Measurements from ENCODE around the gene ARHGEF4.
"Not testable (repeated sequence)": the region's sequence is repeated elsewhere in the genome, so short reads cannot be mapped to it uniquely, and the experiment has no call there.

Gene ARHGEF4

DNA sequence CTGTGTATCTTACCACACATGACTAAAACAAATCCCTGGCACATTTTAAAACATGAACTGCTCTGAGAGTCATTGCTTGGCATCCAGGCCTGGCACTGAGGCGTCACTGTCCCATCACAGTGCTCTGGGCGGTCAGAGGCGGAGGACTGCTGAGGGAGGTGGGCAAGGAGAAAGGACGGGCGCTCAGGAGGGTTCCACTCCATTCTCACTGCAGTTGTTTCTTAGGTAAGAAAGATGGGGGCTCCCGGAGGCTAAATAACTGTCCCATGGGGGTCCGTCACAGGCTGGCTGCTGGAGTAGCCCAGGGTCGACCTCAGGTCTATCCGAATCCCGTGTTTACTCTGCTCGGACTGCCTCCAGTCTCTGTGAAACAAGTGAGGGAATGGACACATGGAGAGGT lies 139.0 kb downstream of the ARHGEF4 start:
- no peak for DNase-seq (ENCODE audit: low spot score)

DNA sequence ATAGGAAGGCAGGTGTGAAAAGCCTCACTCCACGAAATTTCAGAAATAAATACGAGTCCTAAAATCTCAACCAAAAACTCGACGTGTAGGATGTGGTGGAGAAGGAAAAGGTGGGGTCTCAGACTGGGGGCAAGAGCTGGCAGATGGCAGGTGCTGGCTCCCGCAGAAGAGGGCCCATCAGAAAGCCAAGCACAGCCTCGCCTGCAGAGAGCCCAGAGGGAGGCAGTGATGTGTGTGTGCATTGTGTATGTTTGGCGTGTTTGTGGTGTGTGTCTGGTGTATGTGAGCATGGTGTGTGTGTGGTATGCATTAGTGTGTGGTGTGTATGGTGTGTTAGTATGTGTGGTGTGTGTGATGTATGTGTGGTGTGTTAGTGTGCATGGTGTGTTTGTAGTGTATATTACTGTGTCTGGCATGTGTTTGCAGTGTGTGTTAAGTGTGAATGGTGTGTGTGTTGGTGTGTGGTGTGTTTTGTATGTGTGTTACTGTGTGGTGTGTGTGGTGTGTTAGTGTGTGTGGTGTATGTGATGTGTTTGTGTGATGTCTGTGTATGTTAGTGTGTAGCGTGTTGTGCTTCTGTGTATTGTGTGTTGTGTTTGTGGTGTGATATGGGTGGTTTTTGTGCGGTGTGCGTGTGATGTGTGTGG lies 140.0 kb downstream of the ARHGEF4 start:
- DNase-seq (ENCODE audit: low spot score), result no peak

DNA sequence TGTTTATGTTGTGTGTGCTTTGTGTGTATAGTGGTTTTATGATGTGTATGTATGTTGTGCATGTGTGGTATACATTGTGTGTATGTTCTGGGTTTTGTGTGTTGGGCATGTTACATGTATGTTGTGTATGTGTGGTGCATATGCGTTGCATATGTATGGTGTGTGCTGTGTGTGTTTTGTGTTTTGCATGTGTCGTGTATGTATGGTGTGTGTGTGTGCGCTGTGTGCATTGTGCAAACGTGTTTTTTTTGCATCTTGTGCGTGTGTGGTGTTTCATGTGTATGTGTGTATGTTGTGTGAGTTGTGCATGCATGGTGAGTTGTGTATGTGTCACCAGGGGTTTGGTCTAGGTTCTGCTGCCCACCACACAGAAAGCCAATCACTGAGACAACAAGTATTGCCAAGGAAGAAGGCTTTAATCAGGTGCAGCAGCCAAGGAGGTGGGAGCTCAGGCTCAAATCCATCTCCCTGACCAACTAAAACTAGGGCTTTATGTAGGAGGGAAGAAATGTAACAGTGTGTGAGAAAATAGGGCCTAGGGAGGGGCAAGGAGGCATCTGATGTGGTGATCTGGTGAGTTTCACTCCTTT lies 140.8 kb downstream of the ARHGEF4 start:
- DNase-seq (ENCODE audit: low spot score), result no peak

DNA sequence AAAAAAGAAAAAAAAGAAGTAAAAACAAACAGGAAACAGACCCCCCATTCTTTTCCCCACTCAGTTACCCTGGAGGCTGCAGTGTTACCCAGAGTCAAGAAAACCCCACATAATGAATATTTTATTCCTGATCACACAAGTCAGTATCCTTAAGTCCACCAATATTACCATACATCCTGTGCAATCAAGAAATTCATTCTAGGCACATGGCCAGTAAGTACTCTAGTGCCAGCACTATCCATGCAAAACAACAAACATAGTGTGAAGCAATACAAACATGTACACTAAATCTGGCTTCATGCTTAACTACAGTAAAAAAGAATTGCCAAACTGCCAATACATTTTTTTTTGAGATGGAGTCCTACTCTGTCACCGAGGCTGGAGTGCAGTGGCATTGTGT lies 145.0 kb downstream of the ARHGEF4 start:
- DNase-seq (ENCODE audit: low spot score), result no peak

DNA sequence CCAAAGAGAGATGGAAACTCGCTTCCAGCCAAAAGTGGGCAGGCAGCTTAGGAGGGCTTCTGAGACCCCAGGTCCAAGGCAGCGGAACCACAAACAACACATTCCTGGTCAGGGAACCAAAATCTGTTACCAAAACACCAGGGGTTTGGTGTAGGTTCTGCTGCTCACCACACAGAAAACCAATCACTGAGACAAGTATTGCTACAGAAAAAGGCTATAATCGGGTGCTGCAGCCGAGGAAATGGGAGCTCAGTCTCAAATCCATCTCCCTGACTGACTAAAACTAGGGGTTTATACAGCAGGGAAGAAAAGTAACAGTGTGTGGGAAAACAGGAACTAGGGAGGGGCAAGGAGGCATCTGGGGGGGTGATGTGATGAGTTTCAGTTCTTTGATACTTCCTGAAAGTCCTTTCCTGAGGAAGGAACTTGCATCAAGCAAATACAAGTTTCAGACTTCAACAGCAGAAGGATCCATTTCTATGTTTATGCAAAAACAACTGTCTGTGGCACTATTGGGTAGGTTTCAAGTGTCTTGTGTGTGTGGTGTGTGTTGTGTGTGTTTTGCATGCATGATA lies 148.6 kb downstream of the ARHGEF4 start:
- DNase-seq (ENCODE audit: low spot score), result no peak

DNA sequence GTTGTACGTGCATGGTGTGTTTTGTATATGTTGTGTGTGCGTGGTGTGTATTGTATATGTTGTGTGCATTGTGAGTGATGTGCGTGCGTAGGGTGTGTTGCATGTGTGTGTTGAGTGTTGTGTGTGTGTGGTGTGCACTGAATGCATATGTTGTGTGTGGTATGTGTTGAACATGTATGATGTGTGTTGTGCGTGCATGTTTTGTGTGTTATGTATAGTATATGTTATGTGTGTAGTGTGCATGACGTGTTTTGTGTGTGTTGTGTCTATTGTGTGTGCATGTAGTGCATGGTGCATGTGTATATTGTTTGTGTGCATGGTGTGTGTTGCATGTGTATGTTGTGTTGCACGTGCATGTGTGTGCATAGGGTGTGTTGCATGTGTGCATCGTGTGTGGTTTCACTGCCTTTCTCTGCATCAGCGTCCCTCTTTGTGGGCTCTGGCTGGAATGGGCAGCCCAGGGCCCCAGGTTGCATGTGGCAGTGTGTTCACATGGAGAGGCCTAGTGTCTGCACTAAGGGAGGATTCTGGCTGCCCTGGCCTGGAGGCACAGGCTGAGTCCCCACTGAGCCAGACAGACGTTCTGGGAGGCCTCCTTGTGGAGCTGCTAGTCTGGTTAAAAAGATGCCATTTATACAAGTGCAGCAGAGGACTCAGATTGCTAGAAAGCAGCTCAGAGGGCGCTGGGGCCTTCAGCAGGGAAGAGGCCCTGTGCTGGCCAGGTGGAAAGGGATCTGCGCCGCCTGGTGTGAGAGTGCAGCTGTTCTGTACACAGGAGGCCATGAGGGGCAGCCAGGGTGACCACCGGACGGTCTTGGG lies 149.3 kb downstream of the ARHGEF4 start:
- no peak for DNase-seq (ENCODE audit: low spot score)

DNA sequence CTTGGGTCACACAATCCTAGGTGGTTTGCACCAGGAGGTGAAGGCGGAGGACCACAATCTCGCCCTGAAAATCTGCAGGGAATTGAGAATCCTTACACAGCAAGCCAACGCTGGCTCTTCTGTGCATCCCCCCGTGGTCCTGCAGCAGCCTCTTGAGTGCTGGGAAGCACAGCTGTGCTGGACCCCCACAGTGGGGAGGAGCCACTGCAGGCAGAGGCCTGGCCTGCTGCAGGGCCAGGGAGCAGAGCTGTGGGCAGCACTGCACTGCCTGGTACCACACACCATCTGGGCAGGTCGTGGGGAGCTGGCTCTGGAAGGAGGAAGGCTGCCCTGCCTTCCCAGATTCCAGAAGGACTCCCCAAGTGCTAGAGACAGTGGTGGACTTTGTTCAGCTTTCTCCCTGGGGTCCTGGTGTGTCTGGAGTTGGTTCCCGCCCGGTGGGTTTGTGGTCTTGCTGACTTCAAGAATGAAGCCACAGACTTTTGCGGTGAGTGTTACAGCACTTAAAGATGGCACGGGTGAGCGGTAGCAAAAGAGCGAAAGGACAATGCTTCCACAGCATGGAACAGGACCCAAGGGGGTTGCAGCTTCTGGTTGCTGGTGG lies 150.3 kb downstream of the ARHGEF4 start:
- no peak for DNase-seq (ENCODE audit: low spot score)

DNA sequence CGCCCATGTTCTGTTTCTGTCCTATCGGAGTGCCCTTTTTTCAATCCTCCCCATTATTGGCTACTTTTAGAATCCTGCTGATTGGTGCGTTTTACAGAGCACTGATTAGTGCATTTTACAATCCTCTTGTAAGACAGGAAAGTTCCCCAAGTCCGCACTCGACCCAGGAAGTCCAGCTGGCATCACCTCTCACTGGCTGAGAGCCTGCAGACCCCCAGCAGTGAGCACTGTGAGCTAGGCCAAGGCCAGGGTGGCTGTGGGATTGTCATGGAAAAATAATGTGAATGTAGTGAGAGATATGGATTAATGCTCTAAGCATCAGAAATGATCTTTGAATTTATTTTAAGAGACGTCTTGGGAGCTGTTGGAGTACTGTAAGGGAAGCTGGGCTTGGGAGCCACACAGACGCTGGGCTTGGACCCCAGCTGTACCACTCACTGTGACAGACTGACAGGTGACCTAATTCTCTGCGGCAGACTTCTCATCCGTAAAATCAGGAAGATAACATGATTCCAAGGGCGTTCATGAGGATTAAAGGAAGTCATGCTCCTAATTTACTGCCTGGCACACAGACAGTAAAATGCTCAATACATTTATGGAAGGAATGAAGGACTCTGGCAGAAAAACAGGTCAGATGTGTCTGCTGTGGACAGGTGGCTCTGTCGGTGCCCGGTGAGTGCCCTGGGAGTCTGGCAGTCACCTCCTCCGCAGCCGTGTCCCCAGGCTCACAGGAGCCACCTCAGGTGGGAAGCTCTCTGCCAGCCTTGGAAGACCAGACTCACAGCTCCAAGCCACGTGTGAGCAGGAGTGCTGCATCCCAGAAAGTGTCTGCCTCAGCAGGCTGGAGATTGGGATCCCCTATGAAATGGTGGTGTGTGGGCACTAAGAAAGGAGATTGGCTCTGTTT lies 151.1 kb downstream of the ARHGEF4 start:
- DNase-seq (ENCODE audit: low spot score), result no peak

DNA sequence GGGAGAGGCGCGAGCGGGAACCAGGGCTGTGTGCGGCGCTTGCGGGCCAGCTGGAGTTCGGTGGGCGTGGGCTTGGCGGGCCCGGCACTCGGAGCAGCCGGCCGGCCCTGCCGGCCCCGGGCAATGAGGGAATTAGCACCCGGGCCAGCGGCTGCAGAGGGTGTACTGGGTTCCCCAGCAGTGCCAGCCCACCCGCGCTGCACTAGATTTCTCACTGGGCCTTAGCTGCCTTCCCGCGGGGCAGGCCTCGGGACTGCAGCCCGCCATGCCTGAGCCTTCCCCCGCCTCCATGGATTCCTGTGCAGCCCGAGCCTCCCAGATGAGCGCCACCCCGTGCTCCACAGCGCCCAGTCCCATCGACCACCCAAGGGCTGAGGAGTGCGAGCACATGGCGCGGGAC lies 154.7 kb downstream of the ARHGEF4 start:
- not testable (repeated sequence) for DNase-seq (ENCODE audit: low spot score)

DNA sequence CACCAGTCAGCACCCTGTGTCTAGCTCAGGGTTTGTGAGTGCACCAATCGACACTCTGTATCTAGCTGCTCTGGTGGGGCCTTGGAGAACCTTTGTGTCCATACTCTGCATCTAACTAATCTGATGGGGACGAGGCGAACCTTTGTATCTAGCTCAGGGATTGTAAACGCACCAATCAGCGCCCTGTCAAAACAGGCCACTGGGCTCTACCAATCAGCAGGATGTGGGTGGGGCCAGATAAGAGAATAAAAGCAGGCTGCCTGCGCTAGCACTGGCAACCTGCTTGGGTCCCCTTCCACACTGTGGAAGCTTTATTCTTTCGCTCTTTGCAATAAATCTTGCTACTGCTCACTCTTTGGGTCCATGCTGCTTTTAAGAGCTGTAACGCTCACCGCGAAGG lies 155.3 kb downstream of the ARHGEF4 start:
- not testable (repeated sequence) for DNase-seq (ENCODE audit: low spot score)

DNA sequence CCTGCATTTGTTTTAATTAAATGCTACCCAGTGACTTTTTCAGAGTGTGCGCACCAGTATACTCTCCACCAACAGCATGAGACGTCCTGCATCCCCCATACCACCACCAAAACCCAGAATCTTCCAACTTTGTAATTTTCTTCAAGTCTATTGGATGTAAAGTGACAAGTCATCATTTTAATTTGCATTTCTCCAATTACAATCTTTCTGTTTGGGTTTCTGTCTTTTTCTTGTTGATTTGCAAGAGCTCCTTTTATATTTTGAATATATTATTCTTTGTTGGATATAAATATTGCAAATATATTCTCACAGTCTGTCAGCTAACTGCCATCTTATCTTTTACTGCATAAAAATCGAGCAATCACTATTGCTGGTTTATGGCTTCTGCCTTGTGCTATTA lies 160.0 kb downstream of the ARHGEF4 start:
- DNase-seq (ENCODE audit: low spot score), result no peak

DNA sequence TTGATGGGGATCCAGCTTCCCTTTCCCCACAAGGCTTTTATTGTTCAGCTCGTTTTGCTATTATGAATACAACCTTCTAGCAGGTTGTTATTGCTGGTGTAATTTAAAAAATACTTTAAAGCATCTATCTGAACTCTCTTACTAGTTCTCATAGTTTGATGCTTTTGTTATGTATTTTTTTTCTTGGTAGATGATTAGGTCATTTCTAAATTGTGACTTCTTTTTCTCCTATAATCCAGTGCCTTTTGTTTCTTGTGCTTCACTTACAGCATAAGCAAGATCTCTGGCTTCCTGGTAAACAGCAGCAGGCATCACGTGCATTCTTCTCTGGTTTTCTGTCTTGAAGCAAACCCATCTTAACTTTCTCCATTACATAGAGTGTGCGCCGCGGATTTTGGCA lies 160.5 kb downstream of the ARHGEF4 start:
- no peak for DNase-seq (ENCODE audit: low spot score)

DNA sequence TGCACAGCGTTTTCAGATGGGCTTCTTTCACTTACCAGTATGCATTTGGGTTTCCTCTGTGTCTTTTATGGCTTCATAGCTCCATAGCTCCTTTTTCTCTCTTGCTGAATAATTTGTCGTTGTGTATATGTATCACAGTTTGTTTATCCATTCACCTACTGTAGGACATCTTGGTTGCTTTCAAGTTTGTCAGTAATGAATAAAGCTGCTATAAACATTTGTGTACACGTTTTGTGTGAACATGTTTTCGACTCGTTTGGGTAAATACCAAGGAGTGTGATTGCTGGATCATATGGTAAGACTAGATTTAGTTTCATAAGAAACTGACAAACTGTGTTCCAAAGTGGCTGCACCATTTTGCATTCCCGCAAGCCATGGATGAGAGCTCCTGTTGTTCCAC lies 161.8 kb downstream of the ARHGEF4 start:
- no peak for DNase-seq (ENCODE audit: low spot score)

DNA sequence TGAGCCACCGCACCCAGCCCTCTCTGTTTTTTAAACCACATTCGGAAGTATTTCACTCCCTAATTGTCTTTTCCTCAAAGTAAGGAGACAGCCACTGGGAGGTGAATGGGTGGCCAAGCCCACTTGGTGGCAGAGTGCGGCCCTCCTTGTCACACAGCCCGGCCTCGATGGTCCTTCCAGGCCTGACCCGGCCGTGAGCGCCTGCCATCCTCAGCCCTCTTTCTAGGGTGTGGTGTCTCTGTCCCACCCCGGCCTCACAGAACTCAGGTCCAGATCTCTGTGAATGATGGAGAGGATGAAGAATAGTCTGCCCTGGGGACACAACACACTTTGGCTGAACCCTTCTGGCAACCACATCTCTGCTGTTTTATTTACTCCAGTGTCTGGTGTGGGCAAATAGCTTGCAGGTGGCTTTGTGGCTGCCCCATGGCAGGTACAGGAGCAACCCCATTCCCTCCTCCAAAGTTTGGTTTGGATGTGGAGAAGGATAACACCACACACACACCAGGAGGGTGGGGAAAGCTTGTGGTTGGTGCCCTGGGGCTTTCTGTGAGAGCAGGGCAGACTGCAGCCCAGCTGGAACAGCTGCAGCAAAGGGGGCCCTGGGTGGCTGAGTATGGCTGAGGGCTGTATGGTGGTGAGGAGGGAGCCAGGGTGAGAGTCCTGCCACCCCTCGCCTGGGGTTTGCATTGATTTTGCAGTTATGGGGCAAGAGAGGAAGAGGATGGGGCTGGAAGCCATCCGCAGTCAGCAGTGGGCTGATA lies 167.9 kb downstream of the ARHGEF4 start:
- DNase-seq (ENCODE audit: low spot score), result no peak

DNA sequence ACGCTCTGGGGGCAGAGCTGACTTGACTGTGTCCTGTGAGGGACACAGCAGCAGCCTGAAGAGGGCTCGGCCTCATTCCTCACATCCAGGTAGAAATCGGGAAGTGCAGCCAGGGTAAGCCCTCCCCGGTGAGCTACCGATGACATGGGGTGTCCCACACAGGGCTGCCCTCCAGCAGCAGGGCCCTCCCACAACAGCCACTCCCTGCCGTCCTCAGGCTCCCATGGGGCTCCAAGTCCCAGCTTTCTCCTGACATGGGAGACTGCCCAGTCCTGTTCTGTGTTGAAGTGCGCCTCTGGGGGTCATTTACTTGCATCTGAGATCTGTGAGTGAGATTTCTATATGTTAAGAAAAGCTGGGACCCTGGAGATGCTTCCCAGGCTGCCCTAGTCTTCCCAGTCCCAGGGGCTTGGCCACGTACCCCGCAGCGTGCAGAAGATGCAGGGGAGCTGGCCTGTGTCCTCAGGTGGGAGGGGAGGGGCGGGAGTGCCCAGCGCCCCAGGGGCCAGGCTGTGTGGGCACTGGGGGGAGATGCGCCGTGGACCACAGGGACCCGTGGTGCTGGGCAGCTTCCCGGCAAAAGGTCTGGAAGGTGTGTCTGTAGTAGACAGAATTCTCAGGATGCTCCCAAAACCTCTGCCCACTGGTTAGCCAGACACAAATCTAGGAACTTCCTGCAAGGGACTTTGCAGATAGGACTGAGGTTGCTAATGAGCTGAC lies 168.7 kb downstream of the ARHGEF4 start:
- no peak for DNase-seq (ENCODE audit: low spot score)

DNA sequence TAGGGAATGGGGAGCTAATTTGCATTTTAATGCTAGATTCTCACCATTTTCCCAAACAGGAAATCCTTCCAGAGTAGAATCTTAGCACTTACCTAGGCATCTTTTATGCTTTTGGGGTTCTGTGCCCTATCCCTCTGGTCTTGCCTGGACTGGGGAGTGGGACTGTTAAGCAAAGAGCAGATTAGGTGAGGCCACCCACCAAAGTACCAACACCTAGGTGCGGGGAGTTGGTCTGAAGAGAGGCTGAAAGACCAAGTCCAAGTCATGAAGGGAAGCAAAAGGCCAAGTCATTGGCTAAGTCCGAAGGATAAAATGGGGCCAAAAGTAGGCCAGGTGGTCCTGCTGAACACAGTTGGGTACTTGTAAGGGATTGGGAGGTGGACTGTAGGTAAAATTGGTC lies 169.8 kb downstream of the ARHGEF4 start:
- DNase-seq (ENCODE audit: low spot score), result no peak

DNA sequence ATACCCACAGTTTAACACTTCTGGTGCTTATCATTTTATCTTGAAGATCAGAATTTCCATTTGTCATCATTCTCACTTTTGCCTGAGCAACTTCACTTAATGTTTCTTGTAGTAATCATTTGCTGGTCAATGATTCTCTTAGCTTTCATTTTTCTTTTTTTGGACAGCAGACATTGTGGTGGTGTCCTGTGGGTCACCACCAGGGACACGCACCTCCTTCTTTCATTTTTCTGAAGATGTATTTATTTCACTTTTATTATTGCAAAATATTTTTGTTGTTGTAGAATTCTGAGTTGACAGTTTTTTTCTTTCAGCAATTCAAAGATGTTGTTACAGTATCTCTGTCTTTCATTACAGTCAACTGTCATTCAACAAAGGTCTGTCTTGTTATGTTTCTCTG lies 172.3 kb downstream of the ARHGEF4 start:
- no peak for DNase-seq (ENCODE audit: low spot score)

DNA sequence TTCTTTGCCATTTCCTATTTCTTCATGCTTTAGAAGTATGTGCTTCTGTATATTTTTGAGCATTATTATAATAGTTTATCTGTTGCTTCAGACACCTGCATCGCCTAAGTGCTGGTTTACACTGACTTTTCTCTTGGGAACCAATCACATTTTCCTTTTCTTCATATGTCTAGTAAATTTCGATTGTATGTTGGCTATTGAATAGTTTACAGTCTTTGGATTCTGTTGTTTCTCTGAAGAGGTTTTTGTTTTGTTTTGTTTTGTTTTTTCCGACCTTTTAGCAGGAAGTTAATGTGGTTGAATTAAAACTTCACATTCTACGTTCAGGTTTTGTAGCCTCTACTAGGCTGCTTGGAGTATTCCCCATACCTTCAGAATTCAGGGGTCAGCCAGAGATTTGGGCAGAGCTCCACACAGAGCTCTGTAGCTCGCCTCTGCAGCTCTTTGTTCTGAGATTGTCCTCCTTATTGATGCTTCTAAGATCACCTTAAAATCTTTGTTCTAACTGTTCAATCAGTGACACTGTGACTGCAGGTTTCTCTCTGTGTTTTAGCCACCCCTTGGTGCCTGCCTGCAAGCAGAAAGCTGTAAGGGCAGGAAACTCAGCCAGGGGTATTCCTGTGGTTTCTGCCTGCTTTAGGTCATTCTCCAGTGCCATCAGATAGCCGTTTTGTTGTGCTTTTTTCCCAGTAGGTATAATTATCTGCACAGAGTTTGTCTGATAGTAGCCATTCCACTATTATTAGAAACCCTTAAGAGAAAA lies 173.2 kb downstream of the ARHGEF4 start:
- DNase-seq (ENCODE audit: low spot score), result no peak

DNA sequence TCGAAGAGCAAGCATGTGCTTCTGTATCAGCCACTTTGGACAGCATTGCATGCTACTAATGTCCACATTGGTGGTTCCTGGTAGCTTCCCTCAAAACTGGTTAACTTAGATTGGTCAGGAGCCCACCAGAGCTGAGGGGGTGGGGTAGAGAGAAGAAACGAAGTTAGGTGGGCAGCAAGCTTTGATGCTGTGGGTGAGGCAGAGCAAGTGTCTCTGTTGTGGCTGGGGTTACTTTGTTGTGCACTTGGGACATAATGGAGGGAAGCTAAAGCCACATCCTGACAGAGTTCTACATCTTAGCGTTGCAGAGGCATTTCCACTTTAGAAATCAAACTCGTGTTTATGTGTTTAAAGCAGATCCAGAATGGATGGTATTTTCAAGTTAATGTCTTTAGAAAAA lies 173.9 kb downstream of the ARHGEF4 start:
- DNase-seq (ENCODE audit: low spot score), result no peak
